Measurements from ENCODE around the gene CDH11. TPM values are rescaled to one million over a fixed set of nuclear protein-coding genes. Genes with fewer than 3 reads are reported as not detected.

Gene CDH11
- total and polyA plus RNA-seq, 2 donors (not counting 1 experiment from before 2014, with no cell fraction given) = not detected

DNA sequence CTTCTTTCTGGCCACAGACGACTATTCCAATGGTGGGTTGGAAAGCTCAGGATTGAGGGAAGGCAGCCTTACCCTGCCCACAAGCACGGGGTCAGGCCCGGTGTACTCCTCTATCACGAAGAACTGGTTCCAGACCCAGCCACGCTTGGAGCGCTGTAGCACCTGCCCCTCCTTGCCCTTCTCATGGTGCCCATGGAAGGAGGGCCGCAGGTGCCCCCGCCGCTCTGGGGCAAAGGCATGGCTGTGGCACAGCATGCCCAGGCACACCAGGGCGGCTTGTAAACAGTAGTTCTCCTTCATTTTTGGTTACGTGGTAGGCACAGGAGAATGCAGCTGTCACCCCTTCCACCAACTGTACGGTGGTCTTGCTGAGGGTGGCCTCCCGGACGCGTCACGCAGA is 117.3 kb downstream of the CDH11 start:
- H3K27ac Mint-ChIP-seq = no peak overlapping the region
- H3K4me1 Mint-ChIP-seq = no peaks in the 10 kb centered on the region
- H3K36me3 ChIP-seq (replicated peaks in 1 of 2; ENCODE audit: control extremely low read depth in 1 of 2, control insufficient read depth in 1 of 2, extremely low read depth in 1 of 2, insufficient read depth in 2 of 2, low read length in 1 of 2) = no peaks in the 10 kb centered on the region
- no peak overlapping the region for H3K27ac ChIP-seq (ENCODE audit: low read length in 2 of 2)
- no peak overlapping the region for H3K9ac ChIP-seq (ENCODE audit: low read length)
- no peaks in the 10 kb centered on the region for H4K20me1 ChIP-seq (ENCODE audit: control insufficient read depth, insufficient read depth, low read length, poor library complexity, severe bottlenecking)
- no peaks in the 10 kb centered on the region for H3K27me3 Mint-ChIP-seq
- intact Hi-C loops (cut with micrococcal nuclease) = no loop called here
- ChIA-PET CTCF (no interaction called here), POLR2A (no interaction called here)
- H3K4me3 ChIP-seq (ENCODE audit: control extremely low read depth in 1 of 5, extremely low read depth in 1 of 5, insufficient read depth in 1 of 5, low read depth in 2 of 5, low read length in 4 of 5) = no peak overlapping the region
- H3K4me2 ChIP-seq (replicated peaks; ENCODE audit: low read depth, low read length, poor library complexity, severe bottlenecking) = no peak overlapping the region
- H3K9me3 ChIP-seq (ENCODE audit: control extremely low read depth in 1 of 3, control insufficient read depth in 2 of 3, insufficient read depth in 1 of 3, low read length in 2 of 3) = peaks cover 0 to 6% (median 0%) of the 10 kb centered on the region in 3 donors
- WGBS (ENCODE audit: insufficient coverage) = 95% methylated on average over 16 of the region's 16 CpGs
- no peaks in the 10 kb centered on the region for H3K4me1 ChIP-seq (ENCODE audit: control insufficient read depth in 2 of 2, insufficient read depth in 2 of 2, low read length in 2 of 2)
- no peaks in the 10 kb centered on the region for H3K79me2 ChIP-seq (ENCODE audit: control insufficient read depth, insufficient read depth, low read length)
- H3K9me3 Mint-ChIP-seq (ENCODE audit: insufficient read depth) = peaks cover 4% of the 10 kb centered on the region
- H3K27me3 ChIP-seq (replicated peaks in 1 of 4; ENCODE audit: control extremely low read depth in 1 of 4, control insufficient read depth in 3 of 4, insufficient read depth in 4 of 4, low read length in 3 of 4) = no peaks in the 10 kb centered on the region
- DNase-seq (no peak), ATAC-seq (ENCODE audit: low read depth) (no peak)
- H2AFZ ChIP-seq (ENCODE audit: insufficient read depth, low read depth, low read length, poor library complexity, severe bottlenecking) = no peak overlapping the region
- no peak overlapping the region for H3K4me3 Mint-ChIP-seq
- TF ChIP-seq, protein P1, sequence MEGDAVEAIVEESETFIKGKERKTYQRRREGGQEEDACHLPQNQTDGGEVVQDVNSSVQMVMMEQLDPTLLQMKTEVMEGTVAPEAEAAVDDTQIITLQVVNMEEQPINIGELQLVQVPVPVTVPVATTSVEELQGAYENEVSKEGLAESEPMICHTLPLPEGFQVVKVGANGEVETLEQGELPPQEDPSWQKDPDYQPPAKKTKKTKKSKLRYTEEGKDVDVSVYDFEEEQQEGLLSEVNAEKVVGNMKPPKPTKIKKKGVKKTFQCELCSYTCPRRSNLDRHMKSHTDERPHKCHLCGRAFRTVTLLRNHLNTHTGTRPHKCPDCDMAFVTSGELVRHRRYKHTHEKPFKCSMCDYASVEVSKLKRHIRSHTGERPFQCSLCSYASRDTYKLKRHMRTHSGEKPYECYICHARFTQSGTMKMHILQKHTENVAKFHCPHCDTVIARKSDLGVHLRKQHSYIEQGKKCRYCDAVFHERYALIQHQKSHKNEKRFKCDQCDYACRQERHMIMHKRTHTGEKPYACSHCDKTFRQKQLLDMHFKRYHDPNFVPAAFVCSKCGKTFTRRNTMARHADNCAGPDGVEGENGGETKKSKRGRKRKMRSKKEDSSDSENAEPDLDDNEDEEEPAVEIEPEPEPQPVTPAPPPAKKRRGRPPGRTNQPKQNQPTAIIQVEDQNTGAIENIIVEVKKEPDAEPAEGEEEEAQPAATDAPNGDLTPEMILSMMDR (IDR thresholded peaks at IDR 0.05) = no peak
- TF ChIP-seq EZH2 (IDR thresholded peaks at IDR 0.05; ENCODE audit: borderline replicate concordance, insufficient read depth, low read depth, low read length, poor library complexity, severe bottlenecking) = no peak

DNA sequence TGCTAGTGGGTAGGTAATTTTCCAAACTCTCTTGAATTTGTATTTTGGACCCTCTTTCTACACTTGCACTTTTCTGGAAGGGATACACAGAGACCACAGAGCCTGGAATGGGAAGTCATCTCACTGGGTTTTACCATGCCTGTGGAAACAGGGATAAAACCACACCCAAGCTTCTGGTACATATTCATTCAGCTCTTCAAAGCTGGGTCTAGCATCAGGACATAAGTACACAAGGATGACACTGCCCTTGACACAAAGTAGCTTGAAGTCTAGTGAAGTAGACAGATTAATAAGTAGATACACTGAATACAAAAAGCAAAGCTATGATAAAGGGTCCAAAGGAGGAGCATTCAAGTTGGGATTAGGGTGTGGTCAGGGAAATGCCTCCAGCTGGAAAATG is 118.2 kb downstream of the CDH11 start:
- H3K27ac Mint-ChIP-seq = no peak overlapping the region
- ChIA-PET POLR2A (no interaction called here), CTCF (no interaction called here)
- Histone ChIP-seq H2AFZ (ENCODE audit: insufficient read depth, low read depth, low read length, poor library complexity, severe bottlenecking) (no peak overlapping the region), H3K4me2 (replicated peaks; ENCODE audit: low read depth, low read length, poor library complexity, severe bottlenecking) (no peak overlapping the region), H3K27ac (ENCODE audit: low read length in 2 of 2) (no peak overlapping the region), H3K4me3 (ENCODE audit: control extremely low read depth in 1 of 5, extremely low read depth in 1 of 5, insufficient read depth in 1 of 5, low read depth in 2 of 5, low read length in 4 of 5) (no peak overlapping the region), H3K9me3 (ENCODE audit: control extremely low read depth in 1 of 3, control insufficient read depth in 2 of 3, insufficient read depth in 1 of 3, low read length in 2 of 3) (peaks cover 0 to 6% (median 0%) of the 10 kb centered on the region in 3 donors), H4K20me1 (ENCODE audit: control insufficient read depth, insufficient read depth, low read length, poor library complexity, severe bottlenecking) (no peaks in the 10 kb centered on the region), H3K36me3 (replicated peaks in 1 of 2; ENCODE audit: control extremely low read depth in 1 of 2, control insufficient read depth in 1 of 2, extremely low read depth in 1 of 2, insufficient read depth in 2 of 2, low read length in 1 of 2) (no peaks in the 10 kb centered on the region), H3K9ac (ENCODE audit: low read length) (no peak overlapping the region), H3K4me1 (ENCODE audit: control insufficient read depth in 2 of 2, insufficient read depth in 2 of 2, low read length in 2 of 2) (no peaks in the 10 kb centered on the region), H3K79me2 (ENCODE audit: control insufficient read depth, insufficient read depth, low read length) (no peaks in the 10 kb centered on the region), H3K27me3 (replicated peaks in 1 of 4; ENCODE audit: control extremely low read depth in 1 of 4, control insufficient read depth in 3 of 4, insufficient read depth in 4 of 4, low read length in 3 of 4) (no peaks in the 10 kb centered on the region)
- no peaks in the 10 kb centered on the region for H3K27me3 Mint-ChIP-seq
- no peak overlapping the region for H3K4me3 Mint-ChIP-seq
- DNase-seq = no peak
- no peak for TF ChIP-seq EZH2 (IDR thresholded peaks at IDR 0.05; ENCODE audit: borderline replicate concordance, insufficient read depth, low read depth, low read length, poor library complexity, severe bottlenecking)
- TF ChIP-seq, protein P1 (IDR thresholded peaks at IDR 0.05) = no peak
- H3K4me1 Mint-ChIP-seq = no peaks in the 10 kb centered on the region
- H3K9me3 Mint-ChIP-seq (ENCODE audit: insufficient read depth) = peaks cover 4% of the 10 kb centered on the region
- intact Hi-C loops (cut with micrococcal nuclease) = no loop called here
- no peak for ATAC-seq (ENCODE audit: low read depth)

All from B cell (primary cell).